Cardiac fibroblast (primary cell): ENCODE measurements around the gene CUEDC1.

Source experiments
- DNase-seq, 2 donors: peaks; one replicate each; pipeline versions ENCODE4 v3.0.0 to v3.0.0-alpha.2; 2010; ENCODE audit warnings: low read depth in 2 of 2
- H3K4me3 ChIP-seq, 2 donors: replicated peaks in 1 of 2; 1 replicate in 1 of 2; 2 replicates in 1 of 2; pipeline ENCODE4 v1.5.1; 2011; ENCODE audit warnings: low read depth in 2 of 2, low read length in 2 of 2, mild to moderate bottlenecking in 2 of 2, moderate library complexity in 1 of 2
- CTCF ChIP-seq: IDR thresholded peaks from one replicate; pipeline ENCODE4 v1.5.1; 2011; ENCODE audit warnings: low read depth, mild to moderate bottlenecking, low read length, inconsistent platforms

Gene CUEDC1

GRCh38 chr17:57817299-57817698 lies 137.9 kb downstream of the CUEDC1 start:
- no peak overlapping the region for H3K4me3 ChIP-seq
- TF ChIP-seq CTCF: no peak
- DNase-seq: no peak

- no peak for DNase-seq
- no peak overlapping the region for H3K4me3 ChIP-seq
- no peak for TF ChIP-seq CTCF
Observed at GRCh38 chr17:57814421-57814820, 140.8 kb downstream of the CUEDC1 start.

GRCh38 chr17:57811638-57812280 lies 143.5 kb downstream of the CUEDC1 start:
- H3K4me3 ChIP-seq: no peak overlapping the region
- DNase-seq: no peak
- no peak for TF ChIP-seq CTCF
